ENCODE data around the gene TCEA3.

GRCh38 chr1:23331713-23332112, 92.8 kb downstream of the TCEA3 start:
- TF ChIP-seq CTCF (IDR thresholded peaks at IDR 0.05; ENCODE audit: low read depth, low read length, poor library complexity, severe bottlenecking) (no peak), EZH2phosphoT487 (IDR thresholded peaks at IDR 0.05; ENCODE audit: borderline replicate concordance, low read length) (no peak)

All from DOHH2 (cell line).